Lung (tissue), 12 donors: ENCODE data around the gene CACNA1E. TPM values are rescaled to one million over a fixed set of nuclear protein-coding genes. Genes with fewer than 3 reads are reported as not detected.

Source experiments
- ATAC-seq: fragments of 200-7000 bp; cut with Tn5 transposase; one replicate; pipeline ENCODE4 v1.9.1; 2020; ENCODE audit warnings: moderate number of reproducible peaks; ENCODE audit not compliant: insufficient read depth, low FRiP score
- DNase-seq, 3 donors: peaks; one replicate each; pipeline ENCODE4 v3.0.0-alpha.2; 2013 to 2017
- H3K27ac ChIP-seq, 2 donors: one replicate each; pipeline ENCODE4 v1.5.1; 2013; ENCODE audit warnings: mild to moderate bottlenecking in 2 of 2, moderate library complexity in 2 of 2, control low read depth in 1 of 2, inconsistent platforms in 1 of 2, low read depth in 1 of 2, low read length in 1 of 2
- H3K27me3 ChIP-seq, 3 donors: one replicate each; pipeline ENCODE4 v1.5.1; 2013; ENCODE audit warnings: low read length in 2 of 3; ENCODE audit not compliant: control insufficient read depth in 3 of 3, insufficient read depth in 3 of 3
- H3K36me3 ChIP-seq, 4 donors: one replicate each; pipeline ENCODE4 v1.5.1; 2013; ENCODE audit warnings: low read length in 4 of 4, mild to moderate bottlenecking in 1 of 4, moderate library complexity in 1 of 4; ENCODE audit not compliant: control insufficient read depth in 4 of 4, insufficient read depth in 4 of 4
- H3K4me1 ChIP-seq, 5 donors: one replicate each; pipeline ENCODE4 v1.5.1; 2013; ENCODE audit warnings: low read length in 5 of 5, mild to moderate bottlenecking in 2 of 5, moderate library complexity in 1 of 5; ENCODE audit not compliant: control insufficient read depth in 5 of 5, insufficient read depth in 5 of 5
- H3K4me3 ChIP-seq: one replicate; pipeline ENCODE4 v1.5.1; 2013; ENCODE audit warnings: mild to moderate bottlenecking, control low read depth, moderate library complexity
- H3K9ac ChIP-seq, 2 donors: one replicate each; pipeline ENCODE4 v1.5.1; 2013; ENCODE audit warnings: low read length in 2 of 2, control low read depth in 1 of 2; ENCODE audit not compliant: insufficient read depth in 1 of 2
- H3K9me3 ChIP-seq, 4 donors: one replicate each; pipeline ENCODE4 v1.5.1; 2013; ENCODE audit warnings: low read length in 3 of 4, mild to moderate bottlenecking in 1 of 4, moderate library complexity in 1 of 4; ENCODE audit not compliant: control insufficient read depth in 4 of 4, insufficient read depth in 3 of 4
- CTCF ChIP-seq: IDR thresholded peaks from 2 replicates; pipeline ENCODE4 v1.5.1; 2012; ENCODE audit warnings: mild to moderate bottlenecking; ENCODE audit errors: control extremely low read depth, extremely low read depth
- WGBS, 2 donors: extraction: QIAGEN DNeasy Blood & Tissue Kit; methylation state at CpG; one replicate each; pipeline ENCODE4 v1.1.7; 2013; 5-methylcytosine and 5-hydroxymethylcytosine counted together
- polyA plus RNA-seq, 2 donors: library from polyadenylated mRNA; stranded (reverse); fragments of 200-250 nt; gene quantifications; one replicate each; pipeline ENCODE4 v1.2.1, GENCODE V29; 2013
- total RNA-seq, 2 donors: library from RNA; depleted of rRNA in 1 of 2; stranded (reverse); fragments of >200 nt in 1 of 2; gene quantifications; one replicate each; pipeline ENCODE4 v1.2.1, GENCODE V29; 2014 to 2021
- donor health status: control.
- donor health status: control.
- donor health status: Bipolar disorder and iron deficiency.
- donor health status: healthy.
- donor health status: DM: yes; HTN: yes; CAD: no.

Gene CACNA1E
- total and polyA plus RNA-seq, 4 donors, result 0.02 to 1.4 (median 0.80) TPM

DNA sequence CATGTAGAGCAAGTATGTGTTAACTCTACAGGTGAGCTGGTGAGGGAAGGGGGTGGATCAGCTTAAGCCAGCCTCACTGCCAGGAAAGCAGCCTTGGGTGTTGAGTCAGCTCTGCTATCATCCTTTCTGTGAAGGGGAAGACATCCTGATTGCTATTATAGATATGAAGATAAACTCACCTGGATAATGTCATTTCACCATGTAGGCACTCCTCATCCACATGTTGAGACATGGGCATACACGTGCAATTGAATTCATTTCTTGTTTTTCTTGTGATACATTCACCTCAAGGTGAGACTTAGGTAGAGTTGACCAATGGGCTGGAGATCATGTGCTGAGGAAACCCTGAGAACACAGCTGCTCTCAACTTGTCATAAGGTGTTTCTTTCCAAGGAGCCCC lies 136.9 kb downstream of the CACNA1E start:
- TF ChIP-seq CTCF, result no peak
- Histone ChIP-seq H3K4me3 (no peak overlapping the region), H3K9ac (no peak overlapping the region), H3K27ac (no peak overlapping the region), H3K4me1 (no peaks in the 10 kb centered on the region), H3K27me3 (no peaks in the 10 kb centered on the region), H3K36me3 (no peaks in the 10 kb centered on the region), H3K9me3 (peaks cover 0 to 1% (median 0%) of the 10 kb centered on the region in 4 donors)
- 85 to 95% methylated on average over 1 of the region's 1 CpG for WGBS, 2 donors
- DNase-seq (no peak), ATAC-seq (no peak)

- Histone ChIP-seq H3K36me3 (no peaks in the 10 kb centered on the region), H3K27ac (no peak overlapping the region), H3K9me3 (peaks cover 0 to 1% (median 0%) of the 10 kb centered on the region in 4 donors), H3K4me3 (no peak overlapping the region), H3K4me1 (no peaks in the 10 kb centered on the region), H3K9ac (no peak overlapping the region), H3K27me3 (no peaks in the 10 kb centered on the region)
- DNase-seq, result no peak
- no peak for ATAC-seq
- no peak for TF ChIP-seq CTCF
- 54 to 72% methylated on average over 5 of the region's 5 CpGs for WGBS, 2 donors
These were observed 140.5 kb downstream of the CACNA1E start for GRCh38 chr1:181623850-181624249.

DNA sequence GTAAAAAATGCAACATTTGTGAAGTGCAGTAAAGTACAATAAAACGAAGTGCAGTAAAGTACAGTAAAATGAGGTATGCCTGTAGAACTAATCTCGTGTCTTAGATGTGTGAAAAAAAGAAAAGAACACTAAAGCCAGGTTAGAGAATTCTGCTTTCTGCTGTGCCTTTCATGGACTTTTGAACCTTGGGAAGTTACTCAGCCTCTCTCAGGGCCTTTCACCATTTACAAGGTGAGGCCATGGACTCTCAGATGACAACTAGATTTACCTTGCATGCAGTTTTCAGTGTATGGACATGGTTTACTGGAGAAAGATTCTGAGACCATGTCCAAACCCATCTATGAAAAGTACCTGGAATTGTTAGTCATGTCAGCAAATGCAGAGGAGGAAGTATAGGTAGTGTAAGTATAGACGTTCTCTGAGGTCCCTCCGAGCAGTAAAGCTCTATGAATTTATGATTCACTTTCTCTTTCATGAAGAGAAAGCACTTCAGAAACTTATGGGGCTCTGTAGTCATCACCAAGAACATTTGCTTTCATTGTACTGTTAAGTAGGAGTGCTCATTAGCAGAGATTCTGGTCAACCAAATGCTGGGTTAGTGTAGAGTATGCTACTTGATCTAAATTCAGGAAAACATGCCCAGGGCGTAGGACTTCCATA lies 143.1 kb downstream of the CACNA1E start:
- H3K9ac ChIP-seq, result no peak overlapping the region
- ATAC-seq, result no peak
- no peaks in the 10 kb centered on the region for H3K9me3 ChIP-seq
- no peak overlapping the region for H3K4me3 ChIP-seq
- TF ChIP-seq CTCF, result no peak
- H3K27me3 ChIP-seq, result no peaks in the 10 kb centered on the region
- 70 to 82% methylated on average over 5 of the region's 5 CpGs for WGBS, 2 donors
- DNase-seq, result no peak
- no peak overlapping the region for H3K27ac ChIP-seq
- H3K36me3 ChIP-seq, result no peaks in the 10 kb centered on the region
- H3K4me1 ChIP-seq, result no peaks in the 10 kb centered on the region

DNA sequence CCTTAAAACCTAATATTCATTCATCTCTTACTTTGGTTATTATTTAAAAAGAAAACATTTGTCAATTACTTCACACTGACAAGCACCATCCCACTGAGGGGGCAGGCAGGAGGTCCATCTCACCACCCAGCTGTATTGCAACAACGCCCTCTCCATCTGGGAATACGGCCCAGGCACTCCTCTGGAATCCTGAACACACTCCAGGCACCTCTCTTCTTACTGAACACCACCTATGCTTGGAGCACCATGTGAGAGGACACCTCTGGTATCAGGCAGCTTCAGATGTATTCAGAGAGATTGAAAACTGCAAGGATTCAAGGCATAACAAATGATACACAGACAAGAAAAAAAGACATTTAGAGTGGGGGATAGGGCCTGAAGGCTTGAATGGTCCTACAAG lies 147.1 kb downstream of the CACNA1E start:
- H3K4me1 ChIP-seq, result no peaks in the 10 kb centered on the region
- H3K27me3 ChIP-seq, result no peaks in the 10 kb centered on the region
- no peak for TF ChIP-seq CTCF
- no peaks in the 10 kb centered on the region for H3K9me3 ChIP-seq
- no peak overlapping the region for H3K9ac ChIP-seq
- no peak for ATAC-seq
- 51 to 72% methylated on average over 2 of the region's 2 CpGs for WGBS, 2 donors
- H3K36me3 ChIP-seq, result no peaks in the 10 kb centered on the region
- H3K27ac ChIP-seq, result no peak overlapping the region
- no peak for DNase-seq
- H3K4me3 ChIP-seq, result no peak overlapping the region
